Stomach smooth muscle (tissue), 2 donors: Measurements from ENCODE around the gene PDPK1.
"Not testable (repeated sequence)": the region's sequence is repeated elsewhere in the genome, so short reads cannot be mapped to it uniquely, and the experiment has no call there.

Source experiments
- H3K27ac ChIP-seq: one replicate; pipeline ENCODE4 v1.7.0; 2013; ENCODE audit warnings: mild to moderate bottlenecking, low read length, inconsistent platforms
- H3K27me3 ChIP-seq, 2 donors: one replicate each; pipeline ENCODE4 v1.7.0; 2013; ENCODE audit warnings: low read length in 2 of 2; ENCODE audit not compliant: insufficient read depth in 2 of 2, control insufficient read depth in 1 of 2
- H3K36me3 ChIP-seq, 2 donors: one replicate each; pipeline ENCODE4 v1.7.0; 2013; ENCODE audit warnings: low read length in 2 of 2; ENCODE audit not compliant: control insufficient read depth in 2 of 2, insufficient read depth in 2 of 2
- H3K4me1 ChIP-seq: one replicate; pipeline ENCODE4 v1.7.0; 2013; ENCODE audit warnings: low read length; ENCODE audit not compliant: control insufficient read depth, insufficient read depth
- H3K4me3 ChIP-seq, 2 donors: one replicate each; pipeline ENCODE4 v1.7.0; 2013; ENCODE audit warnings: low read length in 2 of 2
- H3K9ac ChIP-seq, 2 donors: one replicate each; pipeline ENCODE4 v1.7.0; 2013; ENCODE audit warnings: low read length in 2 of 2, mild to moderate bottlenecking in 1 of 2
- H3K9me3 ChIP-seq, 2 donors: one replicate each; pipeline ENCODE4 v1.7.0; 2013; ENCODE audit warnings: low read length in 2 of 2; ENCODE audit not compliant: control insufficient read depth in 2 of 2
- donor health status: healthy.
- donor health status: Pancreatic carcinoma.

The PDPK1 gene

DNA sequence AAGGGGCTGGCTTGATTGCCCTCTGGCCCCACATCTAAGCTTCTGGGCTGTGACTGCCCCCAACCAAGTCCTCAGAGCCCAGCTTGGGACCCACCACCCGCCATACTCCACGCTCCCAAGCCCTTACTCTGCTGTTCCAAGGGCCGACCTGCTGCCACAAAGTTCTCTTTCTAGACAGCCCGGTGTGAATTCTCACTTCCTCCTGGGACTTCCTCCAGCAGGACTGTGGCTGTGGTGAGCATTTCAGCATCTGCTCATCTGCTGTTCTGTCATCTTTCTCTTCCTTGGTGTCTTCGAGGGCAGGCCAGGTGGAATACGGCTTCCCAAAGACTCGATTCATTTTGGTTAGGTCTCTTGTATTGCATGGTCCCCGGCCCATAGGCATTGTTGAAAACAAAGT, 69.0 kb downstream of the PDPK1 start:
- not testable (repeated sequence) for H3K27ac ChIP-seq, H3K27me3 ChIP-seq, H3K36me3 ChIP-seq, H3K4me3 ChIP-seq, H3K9me3 ChIP-seq, H3K9ac ChIP-seq, H3K4me1 ChIP-seq

DNA sequence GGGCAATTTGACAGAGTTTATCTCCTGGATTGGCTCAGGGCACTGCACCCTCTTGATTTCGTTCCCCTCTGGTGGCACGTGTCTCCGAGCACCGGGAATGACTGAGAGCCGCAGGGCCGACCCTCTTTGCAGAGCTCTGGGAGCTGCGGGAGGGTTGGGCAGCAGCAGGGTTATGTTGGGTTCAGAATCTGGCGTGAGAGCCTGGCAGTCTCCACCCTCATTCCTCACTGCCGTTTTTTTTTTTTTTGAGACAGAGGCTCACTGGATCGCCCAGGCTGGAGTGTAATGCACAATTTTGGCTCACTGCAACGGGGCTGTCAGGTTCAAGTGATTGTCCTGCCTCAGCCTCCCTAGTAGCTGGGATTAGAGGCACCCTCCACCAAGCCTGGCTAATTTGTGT, 71.5 kb downstream of the PDPK1 start:
- H3K27me3 ChIP-seq, H3K36me3 ChIP-seq, H3K27ac ChIP-seq, H3K9ac ChIP-seq, H3K9me3 ChIP-seq, H3K4me1 ChIP-seq, H3K4me3 ChIP-seq: not testable (repeated sequence)

DNA sequence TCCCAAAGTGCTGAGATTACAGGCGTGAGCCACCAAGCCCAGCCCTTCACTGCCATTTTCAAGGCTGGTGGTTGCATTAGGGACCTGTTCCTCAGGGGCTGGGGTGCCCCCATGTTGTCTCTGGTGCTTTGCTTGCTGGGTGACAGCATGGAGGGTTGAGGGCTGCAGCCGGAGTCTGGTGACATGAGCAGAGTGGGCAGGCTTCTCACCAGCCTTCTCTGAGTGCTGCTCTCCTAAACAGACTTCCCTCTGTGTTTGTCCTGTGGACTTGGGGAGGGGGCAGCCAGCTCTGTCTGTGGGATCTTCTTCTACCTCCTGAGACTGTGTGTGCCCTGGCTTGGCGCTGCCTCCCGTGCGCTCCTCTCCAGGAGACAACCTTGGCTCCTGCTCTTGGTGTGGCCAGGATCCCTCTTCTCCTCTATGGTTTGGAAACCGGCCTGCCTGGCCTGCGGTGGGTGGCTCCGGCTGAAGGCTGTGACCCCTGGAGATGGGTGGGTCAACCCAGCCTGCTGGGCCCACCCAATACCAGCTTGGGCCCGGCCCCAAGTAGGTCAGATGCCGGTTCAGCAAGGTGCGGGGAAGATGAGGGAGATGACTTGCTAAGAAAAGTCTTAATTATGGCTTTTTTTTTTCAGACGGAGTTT, 72.1 kb downstream of the PDPK1 start:
- no peaks in the 10 kb centered on the region for H3K27me3 ChIP-seq
- no peak overlapping the region for H3K27ac ChIP-seq
- H3K9ac ChIP-seq = no peak overlapping the region
- no peaks in the 10 kb centered on the region for H3K4me1 ChIP-seq
- no peak overlapping the region for H3K4me3 ChIP-seq
- H3K9me3 ChIP-seq = no peaks in the 10 kb centered on the region
- peaks cover 8 to 10% of the 10 kb centered on the region in 2 donors for H3K36me3 ChIP-seq

DNA sequence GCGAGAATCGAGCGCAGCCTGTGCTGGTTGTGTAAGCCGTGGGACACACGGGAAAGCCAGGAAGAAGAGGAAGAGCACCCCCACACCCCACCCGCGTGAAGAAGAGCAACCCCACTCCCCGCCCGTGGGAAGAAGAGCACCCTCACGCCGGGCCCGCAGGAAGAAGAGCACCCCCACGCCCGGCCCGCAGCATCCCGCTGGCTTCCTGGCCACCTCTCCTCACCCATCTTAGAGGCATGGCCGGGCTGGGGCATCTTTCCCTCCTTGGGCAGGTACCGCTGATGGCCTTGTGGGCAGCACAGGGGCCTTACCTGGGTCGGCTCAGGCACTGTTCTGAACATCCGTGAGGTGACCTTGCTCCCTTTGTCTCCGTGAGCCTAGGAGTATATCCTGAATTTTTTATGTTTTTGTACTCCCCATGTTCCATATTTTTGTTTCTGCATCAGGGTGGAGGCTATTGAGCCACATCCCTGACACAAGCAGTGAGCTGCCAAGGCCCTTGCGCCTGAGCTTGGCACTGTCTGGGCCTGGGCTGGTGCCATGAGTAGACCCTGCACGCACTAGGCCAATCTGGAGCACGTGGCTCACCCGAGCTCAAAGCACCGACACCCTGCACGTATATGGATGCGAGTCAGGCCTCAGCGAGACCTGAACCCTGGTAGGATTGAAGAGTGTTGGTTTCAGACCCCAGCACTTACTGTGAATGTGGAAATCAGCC, 73.1 kb downstream of the PDPK1 start:
- H3K4me3 ChIP-seq = no peak overlapping the region
- peaks cover 10% of the 10 kb centered on the region in 2 donors for H3K36me3 ChIP-seq
- no peak overlapping the region for H3K9ac ChIP-seq
- H3K27ac ChIP-seq = no peak overlapping the region
- H3K9me3 ChIP-seq = no peaks in the 10 kb centered on the region
- no peaks in the 10 kb centered on the region for H3K4me1 ChIP-seq
- H3K27me3 ChIP-seq = no peaks in the 10 kb centered on the region

DNA sequence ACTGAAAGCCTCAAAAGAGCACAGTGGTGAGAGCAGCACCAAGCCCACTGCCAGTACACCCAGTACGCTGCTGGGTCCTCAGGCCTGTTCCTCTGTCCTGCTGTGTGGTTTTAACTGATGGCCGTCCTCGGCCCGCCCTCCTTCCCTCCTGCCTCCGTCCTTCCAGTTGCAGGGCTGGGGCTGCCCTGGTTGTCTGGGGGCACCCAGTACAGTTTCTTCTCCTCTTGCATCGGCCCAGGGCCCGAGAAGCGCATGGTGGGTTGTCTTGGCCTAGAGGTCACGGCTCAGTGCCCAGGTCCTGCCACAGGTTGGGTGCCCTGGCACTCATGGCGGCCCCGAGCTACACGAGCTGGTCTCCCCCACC, 73.7 kb downstream of the PDPK1 start:
- H3K9me3 ChIP-seq = no peaks in the 10 kb centered on the region
- H3K36me3 ChIP-seq = peaks cover 10% of the 10 kb centered on the region in 2 donors
- no peak overlapping the region for H3K27ac ChIP-seq
- no peaks in the 10 kb centered on the region for H3K4me1 ChIP-seq
- H3K9ac ChIP-seq = no peak overlapping the region
- H3K27me3 ChIP-seq = no peaks in the 10 kb centered on the region
- H3K4me3 ChIP-seq = no peak overlapping the region

DNA sequence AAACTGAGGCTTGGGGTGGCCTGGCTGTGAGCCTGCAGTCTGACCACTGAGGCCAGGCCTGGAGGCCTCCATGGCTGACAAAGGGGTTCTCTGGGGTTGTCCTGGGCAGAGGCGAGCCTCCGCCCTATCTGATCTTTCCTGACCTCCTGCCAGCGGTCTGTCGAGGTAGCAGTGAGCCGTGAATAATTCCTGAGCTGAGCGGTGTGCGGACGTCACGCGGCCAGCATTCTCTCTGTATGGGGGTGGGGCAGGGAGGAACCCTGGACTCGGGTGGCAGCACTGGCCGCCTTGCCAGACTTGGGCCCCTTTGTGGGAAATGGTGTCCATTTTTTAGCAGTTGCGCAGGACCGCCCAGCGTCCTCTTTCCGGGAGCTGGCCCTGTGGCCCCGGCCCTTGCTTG, 74.1 kb downstream of the PDPK1 start:
- not testable (repeated sequence) for H3K9ac ChIP-seq, H3K36me3 ChIP-seq, H3K9me3 ChIP-seq, H3K4me3 ChIP-seq, H3K27me3 ChIP-seq, H3K27ac ChIP-seq, H3K4me1 ChIP-seq

DNA sequence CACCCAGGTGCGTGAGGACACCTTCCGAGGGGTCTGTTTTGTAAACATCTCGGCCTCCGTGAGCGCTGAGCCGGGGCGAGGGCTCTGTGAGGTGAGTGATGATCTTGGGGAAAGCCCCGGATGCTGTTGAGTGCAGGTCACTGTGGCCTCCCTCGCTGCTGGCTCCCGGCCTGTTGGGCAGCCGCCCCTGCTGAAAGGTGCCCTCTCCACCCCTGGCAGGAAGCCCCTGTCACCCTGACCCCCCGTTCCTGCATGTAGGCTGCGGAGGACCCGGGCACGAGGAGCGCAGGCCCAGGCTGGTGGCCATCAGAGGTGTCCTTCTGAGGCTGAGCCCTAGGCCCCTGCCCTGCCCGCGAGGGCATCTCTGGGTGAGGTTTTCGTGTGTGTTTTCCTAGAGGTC, 75.4 kb downstream of the PDPK1 start:
- H3K9ac ChIP-seq, H3K36me3 ChIP-seq, H3K27ac ChIP-seq, H3K4me1 ChIP-seq, H3K27me3 ChIP-seq, H3K9me3 ChIP-seq, H3K4me3 ChIP-seq: not testable (repeated sequence)

DNA sequence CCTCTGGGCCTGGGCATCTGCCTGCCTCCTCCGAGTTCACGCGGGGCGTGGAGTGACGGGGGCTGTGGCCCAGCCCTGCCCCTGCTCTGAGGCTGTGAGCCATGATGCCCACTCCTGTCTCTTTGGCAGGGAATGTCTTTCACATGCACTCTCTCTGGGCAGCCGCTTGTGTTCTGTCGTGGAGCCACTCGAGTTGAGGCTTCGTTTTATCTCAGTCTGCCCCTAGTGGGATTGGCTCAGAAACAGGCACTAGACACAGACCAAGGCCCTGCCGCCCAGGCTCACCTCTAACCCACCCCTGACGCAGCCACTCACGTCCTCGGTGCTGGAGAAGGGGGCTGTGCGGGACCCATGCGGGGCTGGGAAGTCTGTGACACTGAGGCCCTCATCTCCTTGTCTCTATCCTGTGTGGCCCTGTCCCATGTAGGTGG, 77.0 kb downstream of the PDPK1 start:
- H3K36me3 ChIP-seq = peaks cover 10% of the 10 kb centered on the region in 2 donors

DNA sequence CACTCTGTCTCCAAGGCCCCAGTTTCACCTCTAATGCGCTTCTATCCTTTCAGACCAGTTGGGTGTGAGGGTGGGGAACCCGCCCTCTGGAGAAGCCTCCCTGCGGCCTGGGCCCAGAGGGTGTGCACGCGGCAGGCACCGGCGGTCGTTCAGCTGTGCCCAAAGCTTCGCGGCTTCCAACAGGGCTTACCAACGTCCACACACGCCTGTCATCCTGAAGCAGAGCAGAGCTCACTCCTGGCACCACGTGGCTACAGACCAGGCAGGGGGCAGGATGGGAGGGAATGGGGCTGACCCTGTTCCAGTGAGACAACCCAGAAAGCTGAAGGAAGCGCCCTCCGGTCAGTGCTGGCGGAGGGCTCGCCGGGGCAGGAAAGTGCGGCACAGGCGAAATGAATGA, 81.1 kb downstream of the PDPK1 start:
- not testable (repeated sequence) for H3K9ac ChIP-seq, H3K4me1 ChIP-seq, H3K27me3 ChIP-seq, H3K9me3 ChIP-seq, H3K36me3 ChIP-seq, H3K4me3 ChIP-seq, H3K27ac ChIP-seq

More for the DNA sequence above, 77.0 kb downstream of the PDPK1 start:
- no peak overlapping the region for H3K9ac ChIP-seq
- H3K9me3 ChIP-seq = no peaks in the 10 kb centered on the region
- no peaks in the 10 kb centered on the region for H3K4me1 ChIP-seq
- no peak overlapping the region for H3K4me3 ChIP-seq
- no peaks in the 10 kb centered on the region for H3K27me3 ChIP-seq
- no peak overlapping the region for H3K27ac ChIP-seq

DNA sequence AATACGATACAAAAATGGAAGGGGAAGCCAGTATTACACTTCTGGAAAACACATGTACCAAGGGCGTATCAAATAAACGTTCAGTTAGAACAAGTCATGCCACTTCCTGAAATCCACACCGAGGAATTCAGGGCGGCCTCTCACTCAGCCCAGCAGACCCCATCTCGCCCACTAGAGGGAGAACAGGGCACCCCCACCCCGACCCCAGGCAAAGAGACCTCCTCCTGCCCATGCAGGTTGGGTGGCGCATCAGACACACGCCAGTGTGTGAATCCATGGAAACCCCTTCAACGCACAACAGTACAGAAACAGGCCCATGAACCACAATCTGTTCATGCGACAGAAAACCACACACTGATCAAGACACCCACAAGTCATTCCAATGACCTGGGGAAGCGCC, 81.8 kb downstream of the PDPK1 start:
- H3K27me3 ChIP-seq, H3K27ac ChIP-seq, H3K4me1 ChIP-seq, H3K4me3 ChIP-seq, H3K9ac ChIP-seq, H3K36me3 ChIP-seq, H3K9me3 ChIP-seq: not testable (repeated sequence)

DNA sequence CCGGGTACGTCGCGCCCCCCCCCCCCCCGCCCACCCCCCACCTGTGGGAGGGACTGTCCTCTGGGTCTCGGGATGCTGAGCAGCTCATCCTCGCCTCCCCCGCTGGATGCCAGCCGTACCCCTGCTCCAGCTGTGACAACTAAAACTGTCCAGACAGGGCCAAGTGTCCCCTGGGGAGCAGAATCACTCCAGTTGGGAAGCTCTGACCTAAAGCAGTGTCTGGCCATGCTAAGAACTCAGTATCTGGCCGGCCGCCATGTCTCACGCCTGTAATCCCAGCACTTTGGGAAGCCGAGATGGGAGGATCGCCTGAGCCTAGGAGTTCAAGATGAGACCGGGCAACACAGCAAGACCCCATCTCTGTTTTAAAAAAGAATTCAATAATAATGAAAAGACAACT, 83.0 kb downstream of the PDPK1 start:
- not testable (repeated sequence) for H3K9me3 ChIP-seq, H3K27me3 ChIP-seq, H3K27ac ChIP-seq, H3K4me3 ChIP-seq, H3K4me1 ChIP-seq, H3K36me3 ChIP-seq, H3K9ac ChIP-seq
